Neural progenitor cell (in vitro differentiated cells): ENCODE measurements around the gene EXD3. TPM values are rescaled to one million over a fixed set of nuclear protein-coding genes. Genes with fewer than 3 reads are reported as not detected.
"Not testable (repeated sequence)": the region's sequence is repeated elsewhere in the genome, so short reads cannot be mapped to it uniquely, and the experiment has no call there.

Experiments
- DNase-seq: peaks from one replicate; pipeline ENCODE4 v3.0.0-alpha.2; 2016; ENCODE audit warnings: low spot score
- H2AFZ ChIP-seq: fragments of 200-600 bp; sonication (generic); replicated peaks from 2 replicates; pipeline ENCODE4 v1.6.1; 2016; ENCODE audit warnings: antibody characterized with exemption
- H3F3A ChIP-seq: fragments of 200-600 bp; sonication (generic); 2 replicates; pipeline ENCODE4 v1.6.1; 2016; ENCODE audit warnings: antibody characterized with exemption, low read depth
- H3K27ac ChIP-seq: fragments of 200-600 bp; sonication (generic); 2 replicates; pipeline ENCODE4 v1.5.1; 2016; ENCODE audit warnings: mild to moderate bottlenecking
- H3K27me3 ChIP-seq: fragments of 200-600 bp; sonication (generic); 2 replicates; pipeline ENCODE4 v1.6.1; 2016; ENCODE audit warnings: mild to moderate bottlenecking, moderate library complexity
- H3K36me3 ChIP-seq: fragments of 200-600 bp; sonication (generic); 2 replicates; pipeline ENCODE4 v1.5.1; 2016
- H3K4me1 ChIP-seq: fragments of 200-600 bp; sonication (generic); 2 replicates; pipeline ENCODE4 v1.6.1; 2016; ENCODE audit warnings: mixed run types
- H3K4me2 ChIP-seq: fragments of 200-600 bp; sonication (generic); 2 replicates; pipeline ENCODE4 v1.6.1; 2016
- H3K4me3 ChIP-seq: fragments of 200-600 bp; sonication (generic); 2 replicates; pipeline ENCODE4 v1.5.1; 2016
- H3K79me2 ChIP-seq: fragments of 200-600 bp; sonication (generic); 2 replicates; pipeline ENCODE4 v1.6.1; 2016; ENCODE audit warnings: low read depth
- H3K9ac ChIP-seq: fragments of 200-600 bp; sonication (generic); 2 replicates; pipeline ENCODE4 v1.6.1; 2016
- H3K9me3 ChIP-seq: fragments of 200-600 bp; sonication (generic); 2 replicates; pipeline ENCODE4 v1.5.1; 2016; ENCODE audit warnings: low read depth
- H4K20me1 ChIP-seq: fragments of 200-600 bp; sonication (generic); 2 replicates; pipeline ENCODE4 v1.6.1; 2016; ENCODE audit warnings: low read depth
- H3K27ac Mint-ChIP-seq: 3 replicates; pipeline ENCODE4 v1.8.0; 2021; ENCODE audit warnings: mixed read lengths
- H3K27me3 Mint-ChIP-seq: 2 replicates; pipeline ENCODE4 v1.8.0; 2022; ENCODE audit warnings: low read depth, mild to moderate bottlenecking, inconsistent platforms, moderate library complexity, mixed read lengths; ENCODE audit not compliant: insufficient read depth
- H3K36me3 Mint-ChIP-seq: 3 replicates; pipeline ENCODE4 v1.8.0; 2021; ENCODE audit warnings: mixed read lengths
- H3K4me1 Mint-ChIP-seq: 3 replicates; pipeline ENCODE4 v1.8.0; 2021; ENCODE audit warnings: mixed read lengths
- H3K4me3 Mint-ChIP-seq: 3 replicates; pipeline ENCODE4 v1.8.0; 2021; ENCODE audit warnings: mild to moderate bottlenecking, moderate library complexity, mixed read lengths
- H3K9me3 Mint-ChIP-seq: 3 replicates; pipeline ENCODE4 v1.8.0; 2020; ENCODE audit warnings: mixed read lengths
- CTCF ChIP-seq: fragments of 200-600 bp; sonication (generic); IDR thresholded peaks from 2 replicates; pipeline ENCODE4 v1.5.1; 2017; ENCODE audit warnings: antibody characterized with exemption, mild to moderate bottlenecking
- EZH2 ChIP-seq: fragments of 200-600 bp; sonication (generic); IDR thresholded peaks from 2 replicates; pipeline ENCODE4 v1.6.1; 2017; ENCODE audit warnings: antibody characterized with exemption, mild to moderate bottlenecking, moderate library complexity
- EZH2phosphoT487 ChIP-seq: fragments of 200-600 bp; sonication (generic); IDR thresholded peaks from 2 replicates; pipeline ENCODE4 v1.6.1; 2017; ENCODE audit warnings: antibody characterized with exemption
- microRNA-seq: library from miRNA; unstranded; fragments of <30 nt; microRNA quantifications from one replicate; pipeline ENCODE4, GENCODE V29; 2016
- total RNA-seq: library from RNA; depleted of rRNA; stranded (reverse); fragments of >200 nt; gene quantifications from 2 replicates; pipeline ENCODE4 v1.2.3, GENCODE V29; 2015; ENCODE audit warnings: low replicate concordance

Gene EXD3
- total RNA-seq, 1 donor from 2014 or later = 4.7 TPM

GRCh38 chr9:137263506-137263905 lies 159.5 kb downstream of the EXD3 start:
- Histone ChIP-seq H4K20me1 (no peaks in the 10 kb centered on the region), H3K9ac (no peak overlapping the region), H3K79me2 (no peaks in the 10 kb centered on the region), H3K27me3 (no peaks in the 10 kb centered on the region), H3K36me3 (no peaks in the 10 kb centered on the region), H3K27ac (no peak overlapping the region), H2AFZ (no peak overlapping the region), H3F3A (peaks cover 16% of the 10 kb centered on the region), H3K4me3 (no peak overlapping the region), H3K4me1 (no peaks in the 10 kb centered on the region), H3K9me3 (no peaks in the 10 kb centered on the region), H3K4me2 (no peak overlapping the region)
- Mint-ChIP-seq H3K36me3 (peaks cover 16% of the 10 kb centered on the region), H3K9me3 (peaks cover 3% of the 10 kb centered on the region), H3K27ac (no peak overlapping the region), H3K4me3 (no peak overlapping the region), H3K4me1 (peaks cover 5% of the 10 kb centered on the region), H3K27me3 (peaks cover 2% of the 10 kb centered on the region)
- DNase-seq = no peak
- TF ChIP-seq CTCF (no peak), EZH2phosphoT487 (no peak), EZH2 (no peak)

GRCh38 chr9:137262909-137263285 lies 160.1 kb downstream of the EXD3 start:
- peaks cover 2% of the 10 kb centered on the region for H3K27me3 Mint-ChIP-seq
- no peak overlapping the region for H3K27ac ChIP-seq
- no peak for DNase-seq
- H3K9me3 Mint-ChIP-seq = peaks cover 3% of the 10 kb centered on the region
- no peaks in the 10 kb centered on the region for H3K79me2 ChIP-seq
- H3K27me3 ChIP-seq = no peaks in the 10 kb centered on the region
- no peaks in the 10 kb centered on the region for H3K36me3 ChIP-seq
- no peak overlapping the region for H3K9ac ChIP-seq
- no peaks in the 10 kb centered on the region for H4K20me1 ChIP-seq
- H3K9me3 ChIP-seq = no peaks in the 10 kb centered on the region
- H3K27ac Mint-ChIP-seq = no peak overlapping the region
- peak overlapping the region; percentile 65 for H3K4me3 Mint-ChIP-seq
- H3K36me3 Mint-ChIP-seq = peaks cover 16% of the 10 kb centered on the region
- H3F3A ChIP-seq = peaks cover 16% of the 10 kb centered on the region
- H3K4me1 Mint-ChIP-seq = peaks cover 5% of the 10 kb centered on the region
- H3K4me3 ChIP-seq = no peak overlapping the region
- no peak overlapping the region for H2AFZ ChIP-seq
- no peak overlapping the region for H3K4me2 ChIP-seq
- TF ChIP-seq CTCF (no peak), EZH2phosphoT487 (no peak), EZH2 (no peak)
- no peaks in the 10 kb centered on the region for H3K4me1 ChIP-seq

- H3F3A ChIP-seq = peaks cover 16% of the 10 kb centered on the region
- not testable (repeated sequence) for DNase-seq, H3K27me3 ChIP-seq, H3K36me3 ChIP-seq, H3K4me3 ChIP-seq, H3K79me2 ChIP-seq, H3K4me1 ChIP-seq, H3K27me3 Mint-ChIP-seq, H3K4me2 ChIP-seq, H3K9ac ChIP-seq, H3K27ac Mint-ChIP-seq, H2AFZ ChIP-seq, H4K20me1 ChIP-seq, H3K9me3 Mint-ChIP-seq, H3K4me1 Mint-ChIP-seq, H3K27ac ChIP-seq, H3K9me3 ChIP-seq
- H3K4me3 Mint-ChIP-seq = peak overlapping the region; percentile 65
- peaks cover 13% of the 10 kb centered on the region for H3K36me3 Mint-ChIP-seq
- TF ChIP-seq CTCF = peak; percentile 48
Measured at GRCh38 chr9:137262173-137262908, 160.6 kb downstream of the EXD3 start.

Small RNA genes within 50 kb of the gene (microRNA-seq; reads per million reads assigned to microRNA genes)
- not detected for gene MIR7114

Other genes with a start within 250 kb of the EXD3 start
- gene ANAPC2, start 234.6 kb downstream of the EXD3 start, total RNA-seq = 18.9 and 30.9 TPM in 2 replicates
- 27.9 and 69.8 TPM in 2 replicates for gene SSNA1, start 234.5 kb downstream of the EXD3 start, total RNA-seq
- 3.4 and 9.1 TPM in 2 replicates for gene TPRN, start 222.4 kb downstream of the EXD3 start, total RNA-seq
- 21.6 and 43.7 TPM in 2 replicates for gene TMEM203, start 217.5 kb downstream of the EXD3 start, total RNA-seq
- gene NDOR1, start 217.5 kb downstream of the EXD3 start, total RNA-seq = 5.1 and 20.5 TPM in 2 replicates
- 0.77 and 0.84 TPM in 2 replicates for gene RNF208, start 200.9 kb downstream of the EXD3 start, total RNA-seq
- 0.56 TPM in 1 of 2 replicates, not detected in the other for gene CYSRT1, start 198.0 kb downstream of the EXD3 start, total RNA-seq
- gene RNF224, start 195.7 kb downstream of the EXD3 start, total RNA-seq = not detected in 2 replicates
- gene SLC34A3, start 192.3 kb downstream of the EXD3 start, total RNA-seq = not detected in 2 replicates
- 183 and 367 TPM in 2 replicates for gene TUBB4B, start 181.9 kb downstream of the EXD3 start, total RNA-seq
- not detected in 2 replicates for gene STPG3, start 171.9 kb downstream of the EXD3 start, total RNA-seq
- gene NELFB, start 167.8 kb downstream of the EXD3 start, total RNA-seq = 35.2 and 76.1 TPM in 2 replicates
- gene TOR4A, start 145.4 kb downstream of the EXD3 start, total RNA-seq = 0.39 and 2.8 TPM in 2 replicates
- 20.7 and 25.2 TPM in 2 replicates for gene NRARP, start 120.9 kb downstream of the EXD3 start, total RNA-seq
- 0.39 and 0.65 TPM in 2 replicates for gene NOXA1, start 231 bp upstream of the EXD3 start, total RNA-seq
- not detected in 2 replicates for gene ENTPD8, start 18.2 kb upstream of the EXD3 start, total RNA-seq
- 17.1 and 62.0 TPM in 2 replicates for gene NSMF, start 36.2 kb upstream of the EXD3 start, total RNA-seq
- 0.13 and 0.31 TPM in 2 replicates for gene PNPLA7, start 127.2 kb upstream of the EXD3 start, total RNA-seq
- gene MRPL41, start 128.7 kb upstream of the EXD3 start, total RNA-seq = 10.3 and 36.9 TPM in 2 replicates
- gene DPH7, start 155.8 kb upstream of the EXD3 start, total RNA-seq = 37.6 and 55.2 TPM in 2 replicates
- 34.4 and 52.4 TPM in 2 replicates for gene ZMYND19, start 167.3 kb upstream of the EXD3 start, total RNA-seq
- gene ARRDC1, start 182.5 kb upstream of the EXD3 start, total RNA-seq = 12.9 and 34.4 TPM in 2 replicates
- gene EHMT1, start 195.8 kb upstream of the EXD3 start, total RNA-seq = 47.8 and 84.5 TPM in 2 replicates